Hepatocyte (in vitro differentiated cells): ENCODE measurements around the gene TRIM8. TPM values are rescaled to one million over a fixed set of nuclear protein-coding genes. Genes with fewer than 3 reads are reported as not detected.

ENCODE experiments used
- DNase-seq: peaks from one replicate; pipeline ENCODE4 v3.0.0-alpha.2; 2016; ENCODE audit warnings: low spot score
- H2AFZ ChIP-seq: fragments of 200-600 bp; sonication (generic); 2 replicates; pipeline ENCODE4 v1.6.0; 2016; ENCODE audit warnings: antibody characterized with exemption, mild to moderate bottlenecking
- H3K27ac ChIP-seq: fragments of 200-600 bp; sonication (generic); 2 replicates; pipeline ENCODE4 v1.5.1; 2016; ENCODE audit warnings: mild to moderate bottlenecking
- H3K27me3 ChIP-seq: fragments of 200-600 bp; sonication (generic); 2 replicates; pipeline ENCODE4 v1.6.1; 2016
- H3K36me3 ChIP-seq: fragments of 200-600 bp; sonication (generic); replicated peaks from 2 replicates; pipeline ENCODE4 v1.5.1; 2016; ENCODE audit warnings: low read depth; ENCODE audit not compliant: insufficient read depth
- H3K4me1 ChIP-seq: fragments of 200-600 bp; sonication (generic); 2 replicates; pipeline ENCODE4 v1.5.1; 2016; ENCODE audit warnings: mild to moderate bottlenecking, moderate library complexity; ENCODE audit not compliant: insufficient read depth
- H3K4me2 ChIP-seq: fragments of 200-600 bp; sonication (generic); 2 replicates; pipeline ENCODE4 v1.6.0; 2016
- H3K4me3 ChIP-seq: fragments of 200-600 bp; sonication (generic); 2 replicates; pipeline ENCODE4 v1.5.1; 2016; ENCODE audit warnings: mild to moderate bottlenecking
- H3K79me2 ChIP-seq: fragments of 200-600 bp; sonication (generic); 2 replicates; pipeline ENCODE4 v1.6.0; 2017; ENCODE audit warnings: mild to moderate bottlenecking
- H3K9me2 ChIP-seq: fragments of 200-600 bp; sonication (generic); replicated peaks from 2 replicates; pipeline ENCODE4 v1.6.0; 2017; ENCODE audit warnings: mild to moderate bottlenecking; ENCODE audit not compliant: insufficient read depth
- H3K9me3 ChIP-seq: fragments of 200-600 bp; sonication (generic); 2 replicates; pipeline ENCODE4 v1.5.1; 2016; ENCODE audit warnings: low read depth, mild to moderate bottlenecking
- H4K20me1 ChIP-seq: fragments of 200-600 bp; sonication (generic); 2 replicates; pipeline ENCODE4 v1.6.0; 2016; ENCODE audit warnings: mild to moderate bottlenecking; ENCODE audit not compliant: insufficient read depth, poor library complexity, severe bottlenecking
- CTCF ChIP-seq: fragments of 200-600 bp; sonication (generic); IDR thresholded peaks from 2 replicates; pipeline ENCODE4 v1.5.1; 2016; ENCODE audit warnings: antibody characterized with exemption, mild to moderate bottlenecking; ENCODE audit not compliant: poor library complexity
- EZH2 ChIP-seq: fragments of 200-600 bp; sonication (generic); IDR thresholded peaks from 2 replicates; pipeline ENCODE4 v1.6.1; 2016; ENCODE audit warnings: antibody characterized with exemption, mild to moderate bottlenecking, borderline replicate concordance
- EZH2phosphoT487 ChIP-seq: fragments of 200-600 bp; sonication (generic); IDR thresholded peaks from one replicate; pipeline ENCODE4 v1.6.1; 2018; ENCODE audit warnings: antibody characterized with exemption, mild to moderate bottlenecking, low read depth, moderate library complexity; ENCODE audit not compliant: unreplicated experiment, severe bottlenecking
- WGBS: methylation state at CpG from one replicate; pipeline ENCODE4 v1.1.6; 2016; ENCODE audit warnings: low lambda C conversion rate; ENCODE audit errors: missing lambda C conversion rate; 5-methylcytosine and 5-hydroxymethylcytosine counted together
- polyA plus RNA-seq: library from polyadenylated mRNA; unstranded; fragments of >200 nt; fragmentation: Nextera tagmentation; extraction: Ambion mirVana; gene quantifications from 2 replicates; pipeline ENCODE4 v1.2.1, GENCODE V29; 2016
- total RNA-seq: library from RNA; depleted of rRNA; stranded (reverse); fragments of >200 nt; gene quantifications from 2 replicates; pipeline ENCODE4 v1.2.3, GENCODE V29; 2014

Gene TRIM8
- total and polyA plus RNA-seq, 2 experiments from 2014 or later: 53.3 to 61.2 TPM

- H2AFZ ChIP-seq: no peak overlapping the region
- H3K4me2 ChIP-seq: no peak overlapping the region
- TF ChIP-seq EZH2: no peak
- no peak for TF ChIP-seq CTCF
- H4K20me1 ChIP-seq: no peaks in the 10 kb centered on the region
- no peak for DNase-seq
- H3K9me2 ChIP-seq: no peaks in the 10 kb centered on the region
- no peaks in the 10 kb centered on the region for H3K9me3 ChIP-seq
- no peaks in the 10 kb centered on the region for H3K36me3 ChIP-seq
- peaks cover 16% of the 10 kb centered on the region for H3K4me1 ChIP-seq
- no peaks in the 10 kb centered on the region for H3K79me2 ChIP-seq
- no peaks in the 10 kb centered on the region for H3K27me3 ChIP-seq
- no peak overlapping the region for H3K4me3 ChIP-seq
- 83% methylated on average over 8 of the region's 8 CpGs for WGBS
- H3K27ac ChIP-seq: no peak overlapping the region
Measured at GRCh38 chr10:102613785-102614184, 30.5 kb upstream of the TRIM8 start.

- Histone ChIP-seq H3K36me3 (no peaks in the 10 kb centered on the region), H3K9me2 (no peaks in the 10 kb centered on the region), H3K4me2 (no peak overlapping the region), H4K20me1 (no peaks in the 10 kb centered on the region), H3K4me1 (peaks cover 20% of the 10 kb centered on the region), H3K27ac (no peak overlapping the region), H2AFZ (no peak overlapping the region), H3K79me2 (no peaks in the 10 kb centered on the region), H3K9me3 (no peaks in the 10 kb centered on the region), H3K4me3 (no peak overlapping the region), H3K27me3 (no peaks in the 10 kb centered on the region)
- no peak for DNase-seq
- TF ChIP-seq CTCF (no peak), EZH2phosphoT487 (no peak)
- WGBS: 90% methylated on average over 5 of the region's 5 CpGs
Measured at GRCh38 chr10:102614888-102615287, 29.4 kb upstream of the TRIM8 start.

GRCh38 chr10:102615361-102615760, 28.9 kb upstream of the TRIM8 start:
- peaks cover 25% of the 10 kb centered on the region for H3K4me1 ChIP-seq
- no peaks in the 10 kb centered on the region for H3K36me3 ChIP-seq
- 77% methylated on average over 7 of the region's 7 CpGs for WGBS
- H2AFZ ChIP-seq: no peak overlapping the region
- H3K27me3 ChIP-seq: no peaks in the 10 kb centered on the region
- H3K79me2 ChIP-seq: no peaks in the 10 kb centered on the region
- TF ChIP-seq EZH2: no peak
- TF ChIP-seq CTCF: peak; percentile 16
- no peak for DNase-seq
- H3K4me2 ChIP-seq: no peak overlapping the region
- H4K20me1 ChIP-seq: no peaks in the 10 kb centered on the region
- no peak overlapping the region for H3K4me3 ChIP-seq
- H3K9me3 ChIP-seq: no peaks in the 10 kb centered on the region
- no peaks in the 10 kb centered on the region for H3K9me2 ChIP-seq
- no peak overlapping the region for H3K27ac ChIP-seq

GRCh38 chr10:102616066-102616770, 28.1 kb upstream of the TRIM8 start:
- no peaks in the 10 kb centered on the region for H4K20me1 ChIP-seq
- H3K4me1 ChIP-seq: peaks cover 25% of the 10 kb centered on the region
- TF ChIP-seq EZH2phosphoT487 (no peak), EZH2 (no peak), CTCF (no peak)
- no peaks in the 10 kb centered on the region for H3K79me2 ChIP-seq
- no peak for DNase-seq
- no peaks in the 10 kb centered on the region for H3K9me2 ChIP-seq
- H3K27me3 ChIP-seq: no peaks in the 10 kb centered on the region
- 77% methylated on average over 1 of the region's 1 CpG for WGBS
- no peak overlapping the region for H3K4me2 ChIP-seq
- H2AFZ ChIP-seq: no peak overlapping the region
- no peak overlapping the region for H3K27ac ChIP-seq
- no peaks in the 10 kb centered on the region for H3K36me3 ChIP-seq
- no peak overlapping the region for H3K4me3 ChIP-seq
- H3K9me3 ChIP-seq: no peaks in the 10 kb centered on the region
